HepG2 (cell line): ENCODE data around the gene GPR158. TPM values are rescaled to one million over a fixed set of nuclear protein-coding genes. Genes with fewer than 3 reads are reported as not detected.

Experiments
- ATAC-seq: fragments of 200-7000 bp; cut with Tn5 transposase; 3 replicates; pipeline ENCODE4 v1.9.1; 2020; ENCODE audit warnings: mild to moderate bottlenecking, moderate library complexity
- BruUV-seq: library from RNA; stranded (reverse); fragments of 400-500 nt; replicated peaks from 2 replicates; lab custom pipeline; 2021; lab: Mats Ljungman, UMichigan
- CTCF ChIA-PET: fragments of 300-600 bp; formaldehyde crosslinking; extraction: SDS; loops from one replicate; lab custom pipeline; 2021; ENCODE audit warnings: low total read pairs, inconsistent platforms, low intra/inter-chr PET ratio; lab: Yijun Ruan, JAX
- POLR2A ChIA-PET: fragments of 350-600 bp; sonication (Branson Sonifier 250); formaldehyde crosslinking; loops from one replicate; lab custom pipeline; 2020; ENCODE audit warnings: antibody characterized with exemption, inconsistent platforms; lab: Yijun Ruan, JAX
- DNase-seq: peaks from one replicate; pipeline ENCODE4 v3.0.0-alpha.2; 2015; ENCODE audit warnings: low spot score
- FAIRE-seq: peaks from 3 replicates; lab custom pipeline; 2011; peaks lifted over from hg19 to GRCh38; lab: Jason Lieb, UNC
- H2AFZ ChIP-seq: one replicate; pipeline ENCODE4 v1.6.1; 2011; ENCODE audit warnings: low read length, inconsistent platforms
- H3K27ac ChIP-seq: fragments of 300-600 bp; 3 replicates; pipeline ENCODE4 v1.8.0; 2011; ENCODE audit warnings: mixed run types, mild to moderate bottlenecking, mixed read lengths, low read length, inconsistent platforms; ENCODE audit not compliant: insufficient read depth; ENCODE audit errors: extremely low read length
- H3K27me3 ChIP-seq, 2 experiments: fragments of 200-600 bp in 1 of 2; 2 replicates in 1 of 2; 3 replicates in 1 of 2; pipeline versions ENCODE4 v1.6.0 to v1.8.0; 2011; ENCODE audit warnings: low read length in 2 of 2, mild to moderate bottlenecking in 2 of 2, moderate library complexity in 2 of 2, inconsistent platforms in 1 of 2; ENCODE audit not compliant: insufficient read depth in 2 of 2, control insufficient read depth in 1 of 2
- H3K36me3 ChIP-seq, 2 experiments: fragments of 200-600 bp in 1 of 2; replicated peaks in 1 of 2; 2 replicates in 1 of 2; 3 replicates in 1 of 2; pipeline versions ENCODE4 v1.5.1 to v1.8.0; 2011; ENCODE audit warnings: low read length in 2 of 2, inconsistent platforms in 1 of 2; ENCODE audit not compliant: insufficient read depth in 2 of 2, control insufficient read depth in 1 of 2
- H3K4me1 ChIP-seq: 2 replicates; pipeline ENCODE4 v1.5.1; 2012; ENCODE audit warnings: low read length, inconsistent platforms; ENCODE audit not compliant: insufficient read depth
- H3K4me2 ChIP-seq: 2 replicates; pipeline ENCODE4 v1.6.0; 2011; ENCODE audit warnings: low read depth, low read length, inconsistent platforms
- H3K4me3 ChIP-seq, 3 experiments: fragments of 200-600 bp in 1 of 3; sonication (generic), shearing (Covaris generic) in 1 of 3; replicated peaks in 1 of 3; 2 replicates each; pipeline ENCODE4 v1.5.1; 2011 to 2016; ENCODE audit warnings: low read length in 3 of 3, inconsistent platforms in 2 of 3, low read depth in 2 of 3, mild to moderate bottlenecking in 2 of 3, control low read depth in 1 of 3, mixed read lengths in 1 of 3; ENCODE audit not compliant: insufficient read depth in 1 of 3
- H3K79me2 ChIP-seq: one replicate; pipeline ENCODE4 v1.6.1; 2011; ENCODE audit warnings: low read length, inconsistent platforms; ENCODE audit not compliant: insufficient read depth
- H3K9ac ChIP-seq: 2 replicates; pipeline ENCODE4 v1.6.0; 2011; ENCODE audit warnings: mild to moderate bottlenecking, low read depth, low read length, inconsistent platforms; ENCODE audit not compliant: insufficient read depth
- H3K9me3 ChIP-seq: 2 replicates; pipeline ENCODE4 v1.5.1; 2012; ENCODE audit warnings: mild to moderate bottlenecking, low read length
- H4K20me1 ChIP-seq: 2 replicates; pipeline ENCODE4 v1.6.0; 2011; ENCODE audit warnings: inconsistent platforms, mild to moderate bottlenecking, low read length, moderate library complexity; ENCODE audit not compliant: insufficient read depth
- AGO2 ChIP-seq: fragments of 200-400 bp; formaldehyde crosslinking; optimal IDR thresholded peaks from 2 replicates; pipeline ENCODE3; 2017; ENCODE audit warnings: mild to moderate bottlenecking, low read depth, low read length, moderate library complexity
- HOXA9 ChIP-seq: sonication (generic); formaldehyde crosslinking; IDR thresholded peaks from 2 replicates; pipeline ENCODE4 v1.8.1; 2022; ENCODE audit warnings: missing genetic modification reagents, mild to moderate bottlenecking, moderate library complexity, borderline replicate concordance
- IRF2 ChIP-seq: IDR thresholded peaks from 2 replicates; pipeline ENCODE4 v1.6.1; 2018; ENCODE audit warnings: missing genetic modification reagents, missing compliant biosample characterization
- KAT7 ChIP-seq: IDR thresholded peaks from 2 replicates; pipeline ENCODE4 v1.6.1; 2018; ENCODE audit warnings: borderline replicate concordance, missing compliant biosample characterization
- KLF16 ChIP-seq, 2 experiments: sonication (generic) in 1 of 2; formaldehyde crosslinking in 1 of 2; IDR thresholded peaks; 2 replicates each; pipeline versions ENCODE4 v1.6.1 to v1.8.0; 2016 to 2023; ENCODE audit warnings: missing genetic modification reagents in 2 of 2, missing compliant biosample characterization in 1 of 2
- MAFF ChIP-seq: IDR thresholded peaks from 2 replicates; pipeline ENCODE4 v1.6.1; 2011; ENCODE audit warnings: low read depth, low read length, improper control_type of control experiment
- NCOA1 ChIP-seq: sonication (generic); formaldehyde crosslinking; IDR thresholded peaks from 2 replicates; pipeline ENCODE4 v1.9.0; 2021; ENCODE audit warnings: missing genetic modification reagents
- ZBTB2 ChIP-seq: sonication (generic); formaldehyde crosslinking; IDR thresholded peaks from 2 replicates; pipeline ENCODE4 v1.8.0; 2022; ENCODE audit warnings: low read depth, missing genetic modification reagents
- ZBTB49 ChIP-seq: sonication (generic); formaldehyde crosslinking; IDR thresholded peaks from 2 replicates; pipeline ENCODE4 v1.4.0; 2020; ENCODE audit warnings: missing genetic modification reagents, borderline replicate concordance
- WGBS: methylation state at CpG from one replicate; pipeline ENCODE4 v1.1.6; 2017; ENCODE audit warnings: low lambda C conversion rate; 5-methylcytosine and 5-hydroxymethylcytosine counted together
- in situ Hi-C: cut with HindIII; loops from 2 replicates; pipeline ENCODE4 v1.10.0; 2017; ENCODE audit warnings: low pct_unique_long_range_greater_than_20kb; ENCODE audit not compliant: extremely low pct_ligation_motif_present
- intact Hi-C: fragments of 100-400 bp; cut with micrococcal nuclease; formaldehyde crosslinking; loops from one replicate; pipeline ENCODE4 v1.10.0; 2022; ENCODE audit not compliant: unreplicated experiment
- polyA plus RNA-seq, 8 experiments: library from polyadenylated mRNA; depleted of rRNA in 3 of 8; stranded (reverse) in 7 of 8; unstranded in 1 of 8; fragments of >200 nt; fragmentation: Illumina TruSeq in 4 of 8; extraction: Trizol in 4 of 8; gene quantifications; 2 replicates each; pipeline versions ENCODE4 v1.2.1 to v1.2.3, GENCODE V29; 2011 to 2016; ENCODE audit warnings: low read depth in 4 of 8, missing spikeins in 1 of 8, mixed read lengths in 1 of 8; ENCODE audit not compliant: insufficient read depth in 1 of 8
- total RNA-seq, 5 experiments: library from RNA; depleted of rRNA; stranded (reverse); fragments of >200 nt; fragmentation: Illumina TruSeq; extraction: Trizol; gene quantifications; 2 replicates each; pipeline ENCODE4 v1.2.3, GENCODE V29; 2016; ENCODE audit warnings: low read depth in 1 of 5
- TF ChIP-seq, protein P1 (sequence below): sonication (generic); formaldehyde crosslinking; IDR thresholded peaks from 2 replicates; pipeline ENCODE4 v1.5.0; 2020; ENCODE audit warnings: mild to moderate bottlenecking, missing genetic modification reagents
- TF ChIP-seq, protein P2 (sequence below): IDR thresholded peaks from 2 replicates; pipeline ENCODE4 v1.6.1; 2016; ENCODE audit warnings: mild to moderate bottlenecking

GPR158 gene
- total and polyA plus RNA-seq, 2 of the 13 experiments (the other 11 are each of a cell fraction or from before 2014, with no cell fraction given), result not detected

DNA sequence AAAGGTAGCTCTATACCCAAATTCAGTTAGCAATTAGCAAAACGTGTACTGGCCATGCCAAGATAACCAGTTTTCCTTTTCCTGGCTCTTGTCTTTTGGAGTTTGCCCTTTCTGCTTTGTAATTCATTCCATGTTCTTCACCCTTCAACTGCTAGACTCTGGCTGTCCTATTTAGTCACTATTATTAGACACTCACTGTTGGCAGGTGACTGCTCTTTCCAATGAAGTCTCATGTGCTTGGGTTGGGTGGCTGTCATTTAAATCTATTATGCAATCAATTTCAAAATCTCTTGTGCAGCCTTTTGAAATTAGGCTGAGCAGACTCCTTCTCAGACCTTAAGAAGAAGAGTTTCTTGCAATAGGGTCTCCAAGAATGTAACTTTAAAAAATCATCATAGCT, 266.5 kb downstream of the GPR158 start:
- CTCF ChIA-PET, result no interaction called here
- DNase-seq (no peak), FAIRE-seq (no peak), ATAC-seq (no peak)
- 0% methylated on average over 1 of the region's 1 CpG for WGBS
- no TSS peak for BruUV-seq
- no peak overlapping the region for H3K4me3 ChIP-seq
- intact Hi-C loops (no loop called here), in situ Hi-C loops (no loop called here)
- H3K4me1 ChIP-seq, result no peaks in the 10 kb centered on the region
- H4K20me1 ChIP-seq, result no peaks in the 10 kb centered on the region
- POLR2A ChIA-PET, result no interaction called here
- H3K79me2 ChIP-seq, result no peaks in the 10 kb centered on the region
- no peaks in the 10 kb centered on the region for H3K36me3 ChIP-seq
- no peak overlapping the region for H3K4me2 ChIP-seq
- H3K27ac ChIP-seq, result no peak overlapping the region
- no peaks in the 10 kb centered on the region for H3K27me3 ChIP-seq
- H2AFZ ChIP-seq, result no peak overlapping the region
- H3K9me3 ChIP-seq, result no peaks in the 10 kb centered on the region
- no peak overlapping the region for H3K9ac ChIP-seq
- no peak for TF ChIP-seq NCOA1 (CRISPR knock-in tag)
- TF ChIP-seq, protein P1, sequence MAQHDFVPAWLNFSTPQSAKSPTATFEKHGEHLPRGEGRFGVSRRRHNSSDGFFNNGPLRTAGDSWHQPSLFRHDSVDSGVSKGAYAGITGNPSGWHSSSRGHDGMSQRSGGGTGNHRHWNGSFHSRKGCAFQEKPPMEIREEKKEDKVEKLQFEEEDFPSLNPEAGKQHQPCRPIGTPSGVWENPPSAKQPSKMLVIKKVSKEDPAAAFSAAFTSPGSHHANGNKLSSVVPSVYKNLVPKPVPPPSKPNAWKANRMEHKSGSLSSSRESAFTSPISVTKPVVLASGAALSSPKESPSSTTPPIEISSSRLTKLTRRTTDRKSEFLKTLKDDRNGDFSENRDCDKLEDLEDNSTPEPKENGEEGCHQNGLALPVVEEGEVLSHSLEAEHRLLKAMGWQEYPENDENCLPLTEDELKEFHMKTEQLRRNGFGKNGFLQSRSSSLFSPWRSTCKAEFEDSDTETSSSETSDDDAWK (CRISPR knock-in tag), result no peak
- no peak for TF ChIP-seq MAFF
- TF ChIP-seq IRF2, result no peak
- TF ChIP-seq HOXA9 (CRISPR knock-in tag), result no peak
- no peak for TF ChIP-seq AGO2
- TF ChIP-seq KAT7 (CRISPR knock-in tag), result no peak
- no peak for TF ChIP-seq KLF16 (CRISPR knock-in tag; IDR thresholded peaks at IDR 0.05)
- TF ChIP-seq ZBTB2 (CRISPR knock-in tag), result no peak
- TF ChIP-seq ZBTB49 (CRISPR knock-in tag), result no peak
- TF ChIP-seq, protein P2, sequence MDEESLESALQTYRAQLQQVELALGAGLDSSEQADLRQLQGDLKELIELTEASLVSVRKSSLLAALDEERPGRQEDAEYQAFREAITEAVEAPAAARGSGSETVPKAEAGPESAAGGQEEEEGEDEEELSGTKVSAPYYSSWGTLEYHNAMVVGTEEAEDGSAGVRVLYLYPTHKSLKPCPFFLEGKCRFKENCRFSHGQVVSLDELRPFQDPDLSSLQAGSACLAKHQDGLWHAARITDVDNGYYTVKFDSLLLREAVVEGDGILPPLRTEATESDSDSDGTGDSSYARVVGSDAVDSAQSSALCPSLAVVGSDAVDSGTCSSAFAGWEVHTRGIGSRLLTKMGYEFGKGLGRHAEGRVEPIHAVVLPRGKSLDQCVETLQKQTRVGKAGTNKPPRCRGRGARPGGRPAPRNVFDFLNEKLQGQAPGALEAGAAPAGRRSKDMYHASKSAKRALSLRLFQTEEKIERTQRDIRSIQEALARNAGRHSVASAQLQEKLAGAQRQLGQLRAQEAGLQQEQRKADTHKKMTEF, result no peak
